Measurements from ENCODE around the gene UBE2Q2.

DNA sequence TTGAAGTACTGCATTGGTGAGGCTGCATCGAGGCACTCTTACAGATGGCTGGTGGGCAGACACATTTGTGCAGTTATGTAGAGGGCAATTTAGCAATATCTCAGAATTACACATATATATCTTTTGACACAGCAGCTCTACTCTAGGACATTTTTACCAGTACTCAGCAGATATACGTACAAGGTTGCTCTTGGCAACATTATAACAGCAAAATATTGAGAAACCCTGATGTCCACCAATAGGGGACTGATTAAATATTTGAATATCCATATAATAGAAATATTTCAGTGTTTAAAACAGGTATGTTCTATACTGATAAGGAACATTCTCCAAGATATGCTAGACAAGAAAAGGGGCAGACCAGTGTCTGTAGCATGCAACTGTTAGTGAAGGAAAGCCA lies 52.5 kb downstream of the UBE2Q2 start:
- TF ChIP-seq, protein P1, sequence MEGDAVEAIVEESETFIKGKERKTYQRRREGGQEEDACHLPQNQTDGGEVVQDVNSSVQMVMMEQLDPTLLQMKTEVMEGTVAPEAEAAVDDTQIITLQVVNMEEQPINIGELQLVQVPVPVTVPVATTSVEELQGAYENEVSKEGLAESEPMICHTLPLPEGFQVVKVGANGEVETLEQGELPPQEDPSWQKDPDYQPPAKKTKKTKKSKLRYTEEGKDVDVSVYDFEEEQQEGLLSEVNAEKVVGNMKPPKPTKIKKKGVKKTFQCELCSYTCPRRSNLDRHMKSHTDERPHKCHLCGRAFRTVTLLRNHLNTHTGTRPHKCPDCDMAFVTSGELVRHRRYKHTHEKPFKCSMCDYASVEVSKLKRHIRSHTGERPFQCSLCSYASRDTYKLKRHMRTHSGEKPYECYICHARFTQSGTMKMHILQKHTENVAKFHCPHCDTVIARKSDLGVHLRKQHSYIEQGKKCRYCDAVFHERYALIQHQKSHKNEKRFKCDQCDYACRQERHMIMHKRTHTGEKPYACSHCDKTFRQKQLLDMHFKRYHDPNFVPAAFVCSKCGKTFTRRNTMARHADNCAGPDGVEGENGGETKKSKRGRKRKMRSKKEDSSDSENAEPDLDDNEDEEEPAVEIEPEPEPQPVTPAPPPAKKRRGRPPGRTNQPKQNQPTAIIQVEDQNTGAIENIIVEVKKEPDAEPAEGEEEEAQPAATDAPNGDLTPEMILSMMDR (IDR thresholded peaks at IDR 0.05; ENCODE audit: insufficient read depth, low read depth, low read length) = no peak
- no peak for TF ChIP-seq EZH2 (IDR thresholded peaks at IDR 0.05; ENCODE audit: insufficient read depth, low read length)

All from astrocyte (in vitro differentiated cells and primary cell).